SU-DHL-6 (cell line): ENCODE measurements around the gene PLCD1.

Experiments used
- CTCF ChIP-seq: fragments of 200-600 bp; sonication (generic); IDR thresholded peaks from one replicate; pipeline ENCODE4 v1.5.1; 2017; ENCODE audit warnings: antibody characterized with exemption, mild to moderate bottlenecking, low read length, moderate library complexity; ENCODE audit not compliant: insufficient read depth, poor library complexity, severe bottlenecking
- EZH2phosphoT487 ChIP-seq: fragments of 200-600 bp; sonication (generic), shearing (Covaris generic); conservative IDR thresholded peaks from 2 replicates; pipeline ENCODE4 v1.6.1; 2018; ENCODE audit warnings: mild to moderate bottlenecking, antibody characterized with exemption, low read length, moderate library complexity, mixed read lengths

GRCh38 chr3:37994639-37994972, 34.8 kb downstream of the PLCD1 start:
- no peak for TF ChIP-seq CTCF
- TF ChIP-seq EZH2phosphoT487 = no peak
